HG03469 (cell line): ENCODE results near the gene SRPX2.
"Not testable (repeated sequence)": the region's sequence is repeated elsewhere in the genome, so short reads cannot be mapped to it uniquely, and the experiment has no call there.

ENCODE experiments used
- ATAC-seq: cut with Tn5 transposase; IDR thresholded peaks from one replicate; pipeline ENCODE4 v1.9.1; 2021; ENCODE audit warnings: mild to moderate bottlenecking, moderate library complexity, moderate number of reproducible peaks; ENCODE audit not compliant: unreplicated experiment

The SRPX2 gene

DNA sequence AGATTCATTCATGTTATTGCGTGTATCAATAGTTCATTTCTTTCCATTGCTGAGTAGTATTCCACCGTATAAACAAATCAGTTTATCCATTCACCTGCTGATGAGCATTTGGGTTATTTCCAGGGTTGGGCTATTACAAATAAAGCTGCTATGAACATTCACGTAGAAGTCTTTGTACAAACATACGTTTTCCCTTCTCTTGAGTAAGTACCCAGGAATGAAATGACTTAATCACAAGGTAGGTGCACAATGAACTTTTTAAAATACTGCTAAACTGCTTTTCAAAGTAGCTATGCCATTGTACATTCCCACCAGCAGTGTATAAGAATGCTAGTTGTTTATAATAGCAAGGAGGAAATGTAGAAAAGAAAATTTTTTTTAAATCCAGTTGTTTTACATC is 52.0 kb downstream of the SRPX2 start:
- no peak for ATAC-seq

DNA sequence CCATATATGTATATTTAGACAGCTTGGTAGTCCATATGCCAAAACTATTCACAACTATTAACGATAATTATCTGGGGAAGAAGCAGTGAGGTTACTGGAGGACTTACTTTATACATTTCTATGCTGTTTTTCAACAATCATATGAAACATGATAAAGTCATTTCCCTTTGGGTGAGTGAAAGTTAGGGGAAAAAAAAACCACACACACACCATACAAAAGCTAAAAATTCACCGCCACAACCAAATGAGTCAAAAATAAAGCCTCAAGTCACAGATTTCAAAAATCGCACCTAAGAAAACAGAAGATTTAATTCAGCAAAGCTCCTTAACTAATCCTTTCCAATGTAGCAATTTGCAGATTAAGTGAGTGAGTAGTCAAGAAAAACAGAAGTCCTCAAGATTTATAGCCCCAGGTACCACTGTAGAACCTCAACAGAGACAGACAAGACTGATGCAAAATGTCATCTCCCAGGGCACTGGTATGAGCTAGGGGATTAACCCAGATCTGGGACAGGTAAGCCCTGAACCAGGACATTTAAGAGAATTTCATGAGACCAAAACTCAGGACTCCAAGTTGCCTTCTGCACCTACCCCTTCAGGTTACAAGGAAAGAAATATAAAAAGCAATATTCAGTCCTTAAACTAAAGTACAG is 52.8 kb downstream of the SRPX2 start:
- no peak for ATAC-seq

DNA sequence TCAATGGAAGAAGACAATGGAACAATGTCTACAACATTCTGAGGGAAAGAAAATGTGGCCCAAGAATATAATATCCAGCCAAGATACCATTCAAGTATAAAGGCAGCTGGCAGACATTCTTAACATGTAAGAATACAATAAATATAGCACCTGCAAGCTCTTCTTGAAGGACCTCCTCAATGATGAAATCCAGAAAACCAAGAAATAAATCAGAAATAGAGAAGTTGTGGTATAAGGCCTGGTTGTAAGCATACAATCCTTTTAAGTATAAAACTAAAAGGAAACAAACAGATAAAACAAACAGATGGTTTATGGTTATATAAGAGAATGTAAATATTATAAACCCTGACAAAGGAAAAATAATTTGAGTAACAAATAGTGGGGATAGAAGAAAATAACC is 54.6 kb downstream of the SRPX2 start:
- no peak for ATAC-seq

DNA sequence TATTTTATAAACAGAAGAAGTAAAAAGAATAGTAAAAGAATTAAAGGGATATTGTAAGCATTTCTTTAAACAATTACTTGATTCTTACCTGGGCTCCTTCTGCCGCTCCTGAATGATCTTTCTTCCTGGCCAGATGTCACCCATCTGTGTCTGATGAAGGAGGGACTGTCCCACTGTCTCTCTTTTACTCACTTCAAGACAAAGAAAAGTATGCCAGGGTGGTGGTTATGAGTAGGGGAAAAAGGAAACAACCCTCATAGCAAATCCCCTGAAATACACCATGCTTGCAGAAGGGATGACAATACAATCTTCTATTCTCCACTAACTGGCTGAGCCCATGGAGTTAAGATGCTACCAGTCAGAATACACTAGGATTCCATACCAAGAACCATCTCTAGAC is 56.8 kb downstream of the SRPX2 start:
- no peak for ATAC-seq

DNA sequence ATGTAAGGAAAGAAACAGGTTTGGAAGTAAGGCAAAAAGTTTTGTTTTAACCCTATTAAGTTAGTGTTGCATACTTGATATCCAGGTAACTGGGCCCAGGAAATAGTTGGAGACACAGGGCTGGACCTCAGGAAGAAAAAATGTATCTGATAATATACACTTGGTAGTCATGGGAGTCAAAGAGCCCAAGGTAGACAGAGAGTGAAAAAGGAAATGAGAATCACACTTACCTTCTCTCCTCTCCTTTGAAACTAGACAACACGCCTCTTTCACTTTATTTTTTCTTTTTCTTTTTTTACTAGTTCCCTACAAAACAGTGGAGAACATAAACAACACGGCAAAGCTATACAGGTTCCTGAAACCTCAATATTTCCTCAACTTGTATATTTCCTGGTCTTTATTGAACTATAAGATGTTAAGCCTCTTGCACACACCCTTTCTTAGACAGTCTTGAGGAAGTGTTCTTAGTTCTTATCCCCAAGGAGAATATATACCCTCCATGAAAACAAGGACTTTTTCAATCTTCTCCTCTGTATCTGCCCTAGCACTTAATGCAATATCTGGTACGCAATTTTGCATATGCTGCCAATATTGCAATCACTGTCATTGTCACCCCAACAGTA is 60.7 kb downstream of the SRPX2 start:
- ATAC-seq, result no peak

DNA sequence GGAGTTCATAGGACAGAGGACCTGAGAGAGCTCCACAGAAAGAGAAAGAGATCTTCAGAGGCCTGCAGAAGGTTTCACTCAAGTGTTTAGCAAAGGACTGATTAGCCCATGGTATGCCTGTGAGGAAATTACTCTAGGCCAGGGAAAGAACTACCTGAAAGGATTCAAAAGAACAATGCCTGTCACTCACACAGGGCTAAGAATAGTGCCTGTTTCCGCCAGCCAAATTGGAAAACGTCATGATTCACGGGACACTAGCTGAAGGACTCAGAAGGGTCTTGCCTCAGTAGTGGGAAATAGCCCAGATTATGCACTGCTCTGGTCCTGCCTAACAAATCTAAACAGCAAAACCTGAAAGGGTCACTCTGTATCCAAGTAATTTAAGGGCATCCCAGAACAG is 66.8 kb downstream of the SRPX2 start:
- ATAC-seq, result no peak

DNA sequence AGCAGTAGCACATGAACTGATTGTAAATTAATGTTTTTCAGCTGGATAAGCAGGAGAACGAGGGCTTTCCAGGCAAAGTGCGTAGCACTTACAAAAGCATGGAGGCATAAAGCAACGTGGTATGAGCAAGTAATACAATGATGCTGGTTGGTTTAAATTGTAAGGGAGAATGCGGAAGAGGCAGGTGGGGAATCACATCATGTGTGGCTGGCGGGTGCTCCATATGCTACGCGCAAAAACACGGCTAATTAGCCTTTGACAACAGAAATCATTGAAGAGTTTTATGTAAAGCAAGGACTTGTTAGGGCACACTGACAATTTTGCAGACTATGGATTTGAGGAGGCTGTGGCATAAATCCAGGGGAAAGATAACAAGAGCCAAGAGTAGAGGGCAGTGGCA is 73.4 kb downstream of the SRPX2 start:
- ATAC-seq, result no peak

DNA sequence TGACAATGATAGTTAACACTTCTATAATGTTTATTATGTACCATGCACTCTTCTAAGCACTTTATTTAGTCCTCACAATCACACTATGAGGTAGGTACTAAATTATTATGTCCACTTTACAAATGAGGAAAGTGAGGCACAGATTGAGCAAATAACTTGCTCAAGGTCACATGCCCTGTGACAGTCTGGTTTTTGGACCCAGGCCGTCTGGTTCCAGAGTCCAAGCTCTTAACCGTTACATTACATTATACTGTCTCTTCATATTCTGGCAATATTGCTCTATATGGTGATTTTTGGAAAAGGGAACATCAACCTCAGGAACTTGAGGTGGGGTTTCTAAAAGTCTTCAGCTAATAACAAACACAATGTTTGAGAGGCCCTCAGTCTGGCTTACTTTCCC is 75.1 kb downstream of the SRPX2 start:
- ATAC-seq, result no peak

DNA sequence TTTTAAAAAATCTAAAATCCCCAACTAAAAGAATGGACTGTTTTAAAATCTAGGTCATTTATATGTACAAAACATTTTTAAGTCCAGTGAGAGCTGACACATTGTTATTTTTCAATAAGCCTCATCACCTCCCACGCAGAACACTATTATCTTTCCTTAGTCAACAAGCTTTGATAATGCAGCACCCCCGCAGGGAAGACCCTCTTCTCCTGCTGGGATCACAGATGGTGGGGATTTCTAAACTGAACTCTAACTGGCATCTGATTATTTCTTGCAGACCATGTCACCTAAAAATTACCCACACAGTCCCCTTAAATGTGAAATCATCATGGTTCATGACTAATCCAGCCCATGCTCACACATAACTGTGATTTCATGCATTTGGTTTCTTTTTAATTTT is 76.3 kb downstream of the SRPX2 start:
- ATAC-seq, result no peak

DNA sequence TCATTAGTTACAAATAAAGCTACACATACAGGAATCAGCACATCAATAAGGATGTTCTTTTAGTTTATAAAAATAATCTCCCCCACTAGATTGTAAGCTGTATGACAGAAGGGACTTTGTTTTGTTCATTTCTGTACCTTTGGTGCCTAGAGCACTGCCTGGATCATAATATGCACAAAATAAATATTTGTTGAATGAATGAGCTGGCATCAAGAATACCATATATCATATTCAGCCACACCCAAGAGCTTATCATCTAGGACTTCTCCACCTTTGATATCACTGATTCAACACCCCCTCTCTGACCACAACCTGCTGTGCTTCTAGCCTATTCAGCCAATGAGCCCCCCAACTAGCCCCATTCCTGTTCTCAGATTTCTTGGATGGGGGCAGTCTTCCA is 77.3 kb downstream of the SRPX2 start:
- no peak for ATAC-seq

DNA sequence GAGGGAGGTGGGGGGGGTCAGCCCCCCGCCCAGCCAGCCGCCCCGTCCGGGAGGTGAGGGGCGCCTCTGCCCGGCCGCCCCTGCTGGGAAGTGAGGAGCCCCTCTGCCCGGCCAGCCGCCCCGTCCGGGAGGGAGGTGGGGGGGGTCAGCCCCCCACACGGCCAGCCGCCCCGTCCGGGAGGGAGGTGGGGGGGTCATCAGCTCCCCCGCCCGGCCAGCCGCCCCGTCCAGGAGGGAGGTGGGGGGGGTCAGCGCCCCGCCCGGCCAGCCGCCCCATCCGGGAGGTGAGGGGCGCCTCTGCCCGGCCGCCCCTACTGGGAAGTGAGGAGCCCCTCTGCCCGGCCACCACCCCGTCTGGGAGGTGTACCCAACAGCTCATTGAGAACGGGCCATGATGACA is 80.0 kb downstream of the SRPX2 start:
- ATAC-seq, result not testable (repeated sequence)
